Posterior vena cava (tissue), 2 donors: Measurements from ENCODE around the gene FARSB. TPM values are rescaled to one million over a fixed set of nuclear protein-coding genes. Genes with fewer than 3 reads are reported as not detected.

Experiments
- DNase-seq: peaks from one replicate; pipeline ENCODE4 v3.0.0-alpha.2; 2020; ENCODE audit warnings: low spot score
- intact Hi-C, 2 donors: fragments of 100-400 bp; cut with DNase I; formaldehyde crosslinking; loops; one replicate each; pipeline versions ENCODE4 v1.14.1 to v1.14.2; 2022 to 2023
- total RNA-seq, 2 donors: library from RNA; stranded (reverse); fragmentation: NEBNext Ultra II Directional; extraction: Animal tissue kit (Norgen Biotek cat#: 25700); gene quantifications; one replicate each; pipeline ENCODE4 v1.2.1, GENCODE V29; 2021
- donor health status: DM: yes; HTN: yes; CAD: no.
- donor health status: DM: yes; HTN: yes; CAD: no.

Gene FARSB
- total RNA-seq, 2 donors from 2014 or later, result 17.0 to 21.9 TPM

GRCh38 chr2:222572264-222572721 lies 83.6 kb downstream of the FARSB start:
- DNase-seq, result no peak
- intact Hi-C loops, result no loop called here

GRCh38 chr2:222569826-222570225 lies 86.1 kb downstream of the FARSB start:
- no peak for DNase-seq
- intact Hi-C loops, result no loop called here

- DNase-seq, result peak; percentile 70
- intact Hi-C loops, result no loop called here
These were observed 87.0 kb downstream of the FARSB start for GRCh38 chr2:222568865-222569264.

GRCh38 chr2:222566229-222566628 lies 89.7 kb downstream of the FARSB start:
- intact Hi-C loops, result no loop called here
- no peak for DNase-seq

GRCh38 chr2:222563936-222564335 lies 92.0 kb downstream of the FARSB start:
- intact Hi-C loops, result no loop called here
- no peak for DNase-seq

- DNase-seq, result no peak
- intact Hi-C loops, result no loop called here
These were observed 92.7 kb downstream of the FARSB start for GRCh38 chr2:222563106-222563718.

- intact Hi-C loops, result no loop called here
- no peak for DNase-seq
These were observed 93.9 kb downstream of the FARSB start for GRCh38 chr2:222561817-222562645.

- intact Hi-C loops, result no loop called here
These were observed 94.7 kb downstream of the FARSB start for GRCh38 chr2:222561151-222561550.

GRCh38 chr2:222554517-222554916 lies 101.4 kb downstream of the FARSB start:
- DNase-seq, result no peak
- intact Hi-C loops, result no loop called here

More at GRCh38 chr2:222561151-222561550, 94.7 kb downstream of the FARSB start:
- DNase-seq, result no peak

GRCh38 chr2:222548992-222549391 lies 106.9 kb downstream of the FARSB start:
- no peak for DNase-seq
- intact Hi-C loops, result no loop called here

GRCh38 chr2:222547083-222547482 lies 108.8 kb downstream of the FARSB start:
- intact Hi-C loops, result no loop called here

GRCh38 chr2:222545823-222546795 lies 109.8 kb downstream of the FARSB start:
- intact Hi-C loops, result no loop called here
- no peak for DNase-seq

More at GRCh38 chr2:222547083-222547482, 108.8 kb downstream of the FARSB start:
- no peak for DNase-seq

- DNase-seq, result no peak
- intact Hi-C loops, result no loop called here
These were observed 111.2 kb downstream of the FARSB start for GRCh38 chr2:222544661-222545060.

GRCh38 chr2:222538535-222538934 lies 117.4 kb downstream of the FARSB start:
- intact Hi-C loops, result no loop called here
- DNase-seq, result no peak

GRCh38 chr2:222535477-222535876 lies 120.4 kb downstream of the FARSB start:
- no peak for DNase-seq
- intact Hi-C loops, result no loop called here

- intact Hi-C loops, result no loop called here
- no peak for DNase-seq
These were observed 123.6 kb downstream of the FARSB start for GRCh38 chr2:222532315-222532714.

GRCh38 chr2:222526480-222527277 lies 129.2 kb downstream of the FARSB start:
- DNase-seq, result no peak
- intact Hi-C loops, result no loop called here

- intact Hi-C loops, result no loop called here
- no peak for DNase-seq
These were observed 130.1 kb downstream of the FARSB start for GRCh38 chr2:222525811-222526210.
